GM11168 (cell line): ENCODE data around the gene CSTF2T.

Experiments
- in situ Hi-C: fragments of 300-500 bp; cut with MboI; formaldehyde crosslinking; loops from one replicate; pipeline ENCODE4 v1.12.0; 2022; ENCODE audit warnings: low sequenced_read_pairs; ENCODE audit not compliant: unreplicated experiment

CSTF2T gene, protein sequence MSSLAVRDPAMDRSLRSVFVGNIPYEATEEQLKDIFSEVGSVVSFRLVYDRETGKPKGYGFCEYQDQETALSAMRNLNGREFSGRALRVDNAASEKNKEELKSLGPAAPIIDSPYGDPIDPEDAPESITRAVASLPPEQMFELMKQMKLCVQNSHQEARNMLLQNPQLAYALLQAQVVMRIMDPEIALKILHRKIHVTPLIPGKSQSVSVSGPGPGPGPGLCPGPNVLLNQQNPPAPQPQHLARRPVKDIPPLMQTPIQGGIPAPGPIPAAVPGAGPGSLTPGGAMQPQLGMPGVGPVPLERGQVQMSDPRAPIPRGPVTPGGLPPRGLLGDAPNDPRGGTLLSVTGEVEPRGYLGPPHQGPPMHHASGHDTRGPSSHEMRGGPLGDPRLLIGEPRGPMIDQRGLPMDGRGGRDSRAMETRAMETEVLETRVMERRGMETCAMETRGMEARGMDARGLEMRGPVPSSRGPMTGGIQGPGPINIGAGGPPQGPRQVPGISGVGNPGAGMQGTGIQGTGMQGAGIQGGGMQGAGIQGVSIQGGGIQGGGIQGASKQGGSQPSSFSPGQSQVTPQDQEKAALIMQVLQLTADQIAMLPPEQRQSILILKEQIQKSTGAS

GRCh38 chr10:51699475-51700227, at the start of gene CSTF2T:
TSS of gene CSTF2T (minus strand) at chr10:51699595. CDS start at chr10:51699549, 46 bp downstream.
- in situ Hi-C loops, result no loop called here

- in situ Hi-C loops, result no loop called here
Measured at GRCh38 chr10:51748959-51749358, 49.6 kb upstream of the CSTF2T start.

GRCh38 chr10:51747216-51747615, 47.8 kb upstream of the CSTF2T start:
- in situ Hi-C loops, result no loop called here

DNA sequence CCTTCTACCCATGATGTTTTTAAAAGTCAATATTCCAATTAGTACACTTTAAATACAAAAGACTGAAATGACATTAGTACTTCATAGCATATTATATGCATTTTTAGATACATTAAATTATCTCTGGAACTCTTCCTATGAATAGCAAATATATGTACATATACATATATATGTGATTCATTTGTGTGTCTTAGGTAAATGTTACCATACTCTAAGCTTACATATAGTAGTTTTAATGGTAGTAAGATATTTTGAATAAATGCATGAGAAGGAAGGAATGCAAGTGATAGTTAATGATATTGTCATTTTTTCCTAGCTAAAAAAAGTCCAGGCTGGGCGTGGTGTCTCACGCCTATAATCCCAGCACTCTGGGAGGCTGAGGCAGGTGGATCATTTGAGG, 46.0 kb upstream of the CSTF2T start:
- in situ Hi-C loops, result no loop called here

DNA sequence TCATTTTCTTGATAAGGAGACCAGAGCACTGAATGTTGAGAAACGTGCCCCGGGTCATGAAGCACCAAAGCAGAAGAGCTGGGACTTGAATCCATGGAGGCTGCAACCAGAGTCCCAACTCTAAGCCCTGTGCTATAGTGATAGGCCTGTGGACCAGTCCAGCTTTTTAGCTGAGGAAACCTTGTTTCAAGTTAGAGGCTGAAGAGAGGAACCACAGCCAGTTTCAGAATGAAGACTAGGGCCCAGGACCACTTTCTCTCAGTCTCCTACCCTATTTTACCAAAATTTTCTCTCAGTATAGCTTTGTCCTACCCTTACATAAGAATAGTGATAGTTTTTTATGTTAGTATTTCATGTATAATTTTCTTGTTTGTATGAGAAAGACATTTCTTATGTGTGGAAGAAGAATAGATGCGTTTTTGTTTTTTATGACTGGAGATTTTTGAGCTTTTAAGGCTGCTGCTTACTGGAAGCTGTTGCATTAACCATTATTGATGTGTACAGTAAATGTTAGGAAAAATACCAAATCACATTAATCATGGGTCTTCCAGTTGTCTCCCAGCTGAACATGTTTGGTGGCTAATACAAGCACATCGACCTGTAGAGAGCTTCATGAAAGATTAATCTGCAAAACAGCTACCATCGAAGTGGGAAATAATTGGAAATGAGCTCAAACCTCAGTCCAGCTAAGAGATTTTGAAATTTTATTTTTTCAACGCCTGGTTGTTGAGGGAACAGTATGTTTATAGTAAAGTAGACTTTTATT, 45.0 kb upstream of the CSTF2T start:
- in situ Hi-C loops, result no loop called here

DNA sequence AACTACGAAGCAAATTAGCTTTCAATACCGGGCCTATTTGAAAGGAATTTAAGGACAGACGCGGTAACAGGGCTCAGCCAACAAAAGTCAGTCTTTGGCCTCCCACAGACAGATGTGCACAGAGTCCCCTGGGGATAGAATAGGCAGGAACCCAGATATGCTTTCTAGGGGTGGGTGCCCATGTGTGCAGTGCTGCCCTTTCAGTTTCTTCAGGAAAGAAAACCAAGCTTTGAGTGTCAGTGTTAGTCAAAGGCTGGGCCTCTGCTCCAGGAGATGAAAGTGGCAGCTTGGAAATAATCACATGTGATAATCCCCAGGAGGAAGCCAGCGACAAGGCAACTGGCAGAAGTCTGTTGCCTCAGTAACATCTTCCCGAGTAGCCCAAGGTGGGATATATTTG, 43.8 kb upstream of the CSTF2T start:
- in situ Hi-C loops, result no loop called here

GRCh38 chr10:51733057-51733456, 33.7 kb upstream of the CSTF2T start:
- in situ Hi-C loops, result no loop called here

DNA sequence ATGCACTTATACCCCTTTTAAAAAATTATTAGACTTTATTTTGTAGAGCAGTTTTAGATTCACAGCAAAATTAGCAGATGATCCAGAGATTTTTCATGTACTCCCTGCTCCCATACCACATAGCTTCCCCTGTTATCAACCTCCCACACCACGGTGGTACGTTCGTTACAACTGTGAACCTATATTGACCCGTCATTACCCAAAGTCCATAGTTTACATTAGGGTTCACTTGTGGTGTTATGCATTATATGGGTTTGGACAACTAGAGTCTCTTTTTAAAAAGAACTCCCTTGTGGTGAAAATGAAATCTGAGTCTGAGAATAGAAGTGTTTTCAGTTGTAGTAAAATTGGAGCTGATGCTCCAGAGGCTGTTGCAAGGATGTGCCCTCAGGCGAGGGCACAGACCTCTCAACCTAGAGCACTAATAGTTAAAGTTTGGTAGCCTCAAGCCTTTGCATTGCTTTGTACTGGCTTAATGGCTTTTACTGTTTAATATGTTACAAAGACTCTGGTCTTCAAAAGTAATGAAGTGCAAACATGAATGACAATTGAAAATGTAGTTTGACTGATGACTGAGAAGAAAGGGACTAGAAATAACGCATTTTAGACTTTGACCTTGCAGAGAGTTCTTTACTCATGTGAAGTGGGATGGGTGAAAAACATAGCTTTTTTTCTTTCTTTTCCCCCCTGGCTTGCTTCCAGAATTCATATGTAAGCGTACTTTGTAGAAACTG, 30.6 kb upstream of the CSTF2T start:
- in situ Hi-C loops, result no loop called here

GRCh38 chr10:51724038-51724437, 24.6 kb upstream of the CSTF2T start:
- in situ Hi-C loops, result no loop called here

GRCh38 chr10:51718804-51719291, 19.5 kb upstream of the CSTF2T start:
- in situ Hi-C loops, result no loop called here

- in situ Hi-C loops, result no loop called here
Measured at GRCh38 chr10:51716981-51717380, 17.6 kb upstream of the CSTF2T start.

DNA sequence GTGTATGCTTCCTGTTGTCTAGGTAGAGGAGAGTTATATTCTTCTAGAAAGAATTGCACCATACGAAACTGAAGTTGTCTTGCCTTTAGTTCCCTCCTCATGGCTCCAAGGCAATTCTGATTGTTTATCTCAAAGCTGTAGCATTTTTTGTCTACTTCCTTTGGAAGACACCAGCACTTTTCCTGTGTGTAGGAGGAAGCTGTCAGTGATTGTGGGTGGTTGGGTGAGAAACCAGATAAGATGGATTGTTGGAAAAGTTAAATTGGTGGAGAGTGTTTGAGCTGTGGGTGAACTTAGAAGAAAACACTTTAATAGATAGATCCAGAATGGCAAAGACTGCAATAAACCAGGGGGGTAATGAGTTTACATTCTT, 12.1 kb upstream of the CSTF2T start:
- in situ Hi-C loops, result no loop called here

DNA sequence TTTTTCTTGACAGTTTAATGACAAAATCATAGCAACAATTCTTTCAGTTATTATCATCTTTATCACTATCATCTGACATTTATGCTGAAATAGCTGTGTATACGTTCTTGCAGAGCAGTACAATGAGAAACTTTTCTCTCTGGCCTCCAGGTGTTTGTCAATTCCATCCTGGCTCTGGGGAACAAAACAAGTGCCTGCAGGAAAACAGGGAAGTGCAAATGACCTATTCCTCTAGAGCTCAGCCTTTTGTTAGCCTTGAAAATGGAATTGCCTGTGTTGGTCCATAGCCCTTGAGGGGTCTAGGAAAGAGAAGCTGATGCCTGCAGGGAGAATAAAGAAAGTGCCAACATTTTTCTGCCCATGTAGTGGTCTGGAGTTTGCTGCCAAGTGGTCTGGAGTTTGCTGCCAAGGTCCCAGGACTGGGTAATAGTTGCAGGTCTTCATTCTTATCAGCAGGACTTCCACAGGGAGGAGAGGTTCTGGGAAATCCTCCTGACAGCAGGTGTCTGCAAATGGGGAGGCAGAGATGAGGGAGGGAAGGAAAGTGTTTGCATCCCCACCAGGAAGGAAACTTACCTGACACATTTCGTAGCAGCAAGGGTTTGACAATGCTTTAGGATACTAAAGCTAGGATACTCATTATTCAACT, 10.1 kb upstream of the CSTF2T start:
- in situ Hi-C loops, result no loop called here

GRCh38 chr10:51708609-51709008, 9.2 kb upstream of the CSTF2T start:
- in situ Hi-C loops, result no loop called here

- in situ Hi-C loops, result no loop called here
Measured at GRCh38 chr10:51707821-51708424, 8.5 kb upstream of the CSTF2T start.

DNA sequence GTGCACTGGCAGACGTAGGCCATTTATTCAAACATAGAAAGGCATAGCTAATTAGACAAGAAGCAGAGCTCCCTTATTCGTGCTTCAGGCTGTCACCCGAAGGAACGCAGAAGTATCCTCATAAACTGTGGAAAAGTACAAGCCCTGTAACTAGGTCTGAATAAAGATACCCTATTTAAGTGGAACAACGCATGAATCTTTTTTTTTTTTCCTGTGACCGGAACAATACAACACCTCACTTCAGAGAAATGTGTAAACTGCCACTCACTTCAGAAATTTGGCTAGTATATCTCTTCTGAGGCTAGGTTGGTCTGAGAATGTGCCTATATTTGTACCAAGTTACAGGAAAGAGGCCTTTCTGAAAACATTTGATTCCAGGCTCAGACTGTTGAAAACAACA, 8.0 kb upstream of the CSTF2T start:
- in situ Hi-C loops, result no loop called here

- in situ Hi-C loops, result no loop called here
Measured at GRCh38 chr10:51706225-51706624, 6.8 kb upstream of the CSTF2T start.

DNA sequence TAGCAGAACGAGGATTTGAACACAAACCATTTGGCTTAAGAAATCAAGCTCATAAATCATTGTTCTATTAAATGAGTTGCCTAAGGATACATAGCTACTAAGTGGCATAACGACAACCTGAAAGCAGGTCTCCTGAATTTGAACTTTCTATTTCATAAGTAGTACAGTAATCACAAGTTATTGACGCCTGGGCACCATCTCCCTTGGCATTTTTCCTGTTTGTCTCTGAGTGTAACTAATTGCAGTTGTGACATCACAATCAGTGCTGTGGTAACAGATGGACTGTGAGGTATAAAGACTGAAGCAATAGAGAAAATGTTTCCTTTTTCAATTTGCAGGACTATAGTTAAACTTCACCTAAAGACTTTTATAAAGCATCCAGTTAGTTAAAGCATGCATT, 6.4 kb upstream of the CSTF2T start:
- in situ Hi-C loops, result no loop called here
